HG03378 (cell line): ENCODE results near the gene NGB.
A peak's percentile ranks its signal among the peaks of the same experiment; 100 is the strongest.
"Not testable (repeated sequence)": the region's sequence is repeated elsewhere in the genome, so short reads cannot be mapped to it uniquely, and the experiment has no call there.

Experiments used
- ATAC-seq: cut with Tn5 transposase; IDR thresholded peaks from one replicate; pipeline ENCODE4 v1.9.1; 2021; ENCODE audit warnings: mild to moderate bottlenecking, moderate library complexity; ENCODE audit not compliant: unreplicated experiment

NGB gene, protein sequence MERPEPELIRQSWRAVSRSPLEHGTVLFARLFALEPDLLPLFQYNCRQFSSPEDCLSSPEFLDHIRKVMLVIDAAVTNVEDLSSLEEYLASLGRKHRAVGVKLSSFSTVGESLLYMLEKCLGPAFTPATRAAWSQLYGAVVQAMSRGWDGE

DNA sequence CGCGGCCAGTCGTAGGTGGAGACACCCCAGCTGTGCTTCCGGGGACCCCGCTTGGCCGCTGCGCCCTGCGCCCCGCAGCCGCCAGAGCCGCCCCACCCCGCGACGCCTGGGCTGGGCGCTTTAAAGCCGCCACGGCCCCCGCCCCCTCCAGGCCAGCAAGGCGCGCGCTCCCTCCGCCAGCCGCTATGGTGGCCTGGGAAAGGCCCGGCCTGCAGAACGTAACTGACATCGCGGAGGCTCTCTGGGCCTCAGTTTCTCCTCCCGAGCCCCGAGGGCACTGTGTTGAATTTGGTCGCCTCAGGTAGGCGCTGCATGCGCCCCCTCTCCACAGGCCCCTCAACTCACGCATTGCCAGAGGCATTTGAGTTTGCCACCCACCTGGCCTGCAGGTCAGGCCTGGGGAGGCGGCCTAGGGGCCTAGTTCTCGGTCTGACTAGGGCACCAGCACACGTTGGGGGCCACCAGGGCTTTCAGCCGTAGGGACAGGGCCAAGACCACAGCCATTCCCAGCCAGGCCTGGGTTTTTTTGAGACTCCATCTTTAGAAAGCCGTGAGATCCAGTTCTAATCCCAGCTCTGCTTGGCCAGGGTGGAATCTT, at the start of gene NGB:
Gene NGB, minus strand, starts transcription at position 94 of the 598 bp plus-strand sequence. CDS start 269 bp downstream, outside the sequence.
- no peak for ATAC-seq

DNA sequence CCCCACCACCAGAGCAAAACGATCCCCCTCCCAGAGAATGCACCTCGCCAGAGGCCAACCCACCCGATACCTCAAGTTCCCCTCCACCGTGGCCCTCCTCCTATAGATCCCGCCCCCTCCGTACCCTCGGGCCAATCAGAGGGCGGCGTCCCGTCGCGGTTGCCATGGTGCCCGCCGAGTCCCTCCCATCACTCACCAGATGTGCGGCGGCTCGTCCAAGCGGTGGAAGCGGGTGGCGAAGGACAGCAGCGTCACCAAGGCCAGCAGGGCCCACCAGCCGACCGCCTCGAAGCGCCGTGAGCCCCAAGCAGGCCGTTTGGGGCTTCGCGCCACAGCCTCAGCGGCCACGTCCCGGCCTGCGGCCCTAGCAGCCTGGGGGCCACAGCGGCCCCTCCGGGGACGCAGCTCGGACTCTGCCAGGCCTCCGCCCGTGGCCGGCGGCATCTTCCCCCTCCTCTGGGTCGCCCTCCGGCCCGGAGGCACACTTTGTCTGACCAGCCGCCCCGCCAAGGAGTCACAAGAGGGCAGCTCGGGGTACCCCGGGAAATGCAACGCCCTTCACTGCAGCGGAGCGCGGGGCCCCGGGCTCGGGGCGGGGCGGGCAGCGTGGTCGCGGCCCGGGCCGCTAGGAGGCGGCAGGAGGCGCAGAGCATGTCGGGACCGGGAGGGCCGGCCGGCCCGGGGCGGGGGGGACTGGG, 49.4 kb upstream of the NGB start, which contains the start of gene POMT2:
Gene POMT2, minus strand, starts transcription at position 646 of the 698 bp plus-strand sequence. Its CDS starts 202 bp downstream, at position 444.
- peak; percentile 63 for ATAC-seq

DNA sequence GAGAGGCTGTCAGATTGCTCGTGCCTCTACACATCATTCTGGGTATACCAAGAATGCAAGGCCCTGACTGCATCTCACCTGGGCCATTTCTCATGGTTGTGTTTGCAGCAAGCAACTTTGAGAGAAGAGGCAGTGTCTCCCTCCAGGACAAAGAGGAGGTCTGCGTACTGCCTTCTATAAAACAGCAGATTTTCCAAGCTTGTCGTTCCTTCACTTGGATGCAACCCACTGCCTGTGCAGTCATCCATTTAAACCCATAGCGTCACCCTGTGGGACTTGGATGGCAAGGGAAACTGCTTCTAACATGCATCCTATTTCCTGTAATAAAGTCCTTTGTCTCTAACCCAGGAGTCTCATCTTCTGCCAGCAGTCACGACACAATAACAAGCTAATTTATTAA, 48.4 kb upstream of the NGB start:
- no peak for ATAC-seq

DNA sequence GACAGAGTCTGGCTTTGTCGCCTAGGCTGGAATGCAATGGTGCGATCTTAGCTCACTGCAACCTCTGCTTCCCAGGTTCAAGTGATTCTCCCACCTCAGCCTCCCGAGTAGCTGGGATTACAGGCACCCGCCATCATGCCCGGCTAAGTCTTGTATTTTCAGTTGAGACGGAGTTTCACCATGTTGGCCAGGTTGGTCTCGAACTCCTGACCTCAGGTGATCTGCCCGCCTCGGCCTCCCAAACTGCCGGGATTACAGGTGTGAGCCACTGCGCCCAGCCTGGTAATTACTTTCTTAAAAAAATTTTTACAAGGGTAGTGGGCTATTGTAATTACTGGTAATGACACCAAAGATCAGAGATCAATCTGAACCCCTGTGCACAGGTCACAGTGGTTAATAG, 47.8 kb upstream of the NGB start:
- not testable (repeated sequence) for ATAC-seq

DNA sequence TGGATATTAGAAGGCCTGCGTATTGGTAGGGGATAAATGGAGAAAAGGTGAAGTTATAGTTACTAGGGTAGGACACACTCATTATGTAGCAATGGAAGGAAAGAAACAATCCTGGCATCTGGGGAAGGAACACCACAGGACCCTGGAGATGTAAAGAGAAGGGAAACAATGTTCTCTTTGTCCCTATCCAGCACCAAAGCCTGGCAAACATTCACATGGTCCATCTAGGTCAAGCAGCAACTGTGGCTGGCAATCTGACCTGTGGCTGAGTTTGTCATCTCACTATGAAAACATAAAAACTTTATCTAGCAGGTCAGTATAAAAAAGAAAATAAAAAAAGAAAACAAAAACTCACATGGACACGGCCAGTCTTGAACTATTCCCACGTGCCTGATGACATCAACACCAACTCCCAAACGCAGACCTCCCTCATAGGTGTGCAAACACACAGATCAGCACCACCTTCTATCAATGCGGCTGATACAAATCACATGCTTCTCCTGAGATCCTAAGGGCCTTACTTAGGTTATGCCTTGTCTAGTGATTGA, 47.1 kb upstream of the NGB start:
- no peak for ATAC-seq

DNA sequence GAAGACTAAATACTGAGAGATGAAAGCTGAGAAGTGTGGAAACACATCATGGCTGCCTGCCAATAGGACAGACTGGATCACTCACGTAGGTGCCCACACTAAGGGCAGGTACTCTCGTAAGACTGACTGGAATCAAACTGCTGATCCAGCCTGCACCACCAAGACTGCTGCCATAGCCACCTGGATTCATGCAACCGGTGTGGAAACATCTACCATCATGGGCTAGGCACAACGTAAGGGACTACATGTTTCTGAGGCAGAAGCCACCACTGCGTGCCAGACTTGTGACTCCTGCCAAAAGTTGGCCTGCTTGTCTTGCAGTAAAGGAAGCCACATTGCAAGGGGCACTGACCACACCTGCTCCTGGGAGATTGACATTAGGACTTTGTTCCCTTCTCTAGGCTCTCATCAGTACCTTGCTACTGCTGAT, 45.9 kb upstream of the NGB start:
- no peak for ATAC-seq

DNA sequence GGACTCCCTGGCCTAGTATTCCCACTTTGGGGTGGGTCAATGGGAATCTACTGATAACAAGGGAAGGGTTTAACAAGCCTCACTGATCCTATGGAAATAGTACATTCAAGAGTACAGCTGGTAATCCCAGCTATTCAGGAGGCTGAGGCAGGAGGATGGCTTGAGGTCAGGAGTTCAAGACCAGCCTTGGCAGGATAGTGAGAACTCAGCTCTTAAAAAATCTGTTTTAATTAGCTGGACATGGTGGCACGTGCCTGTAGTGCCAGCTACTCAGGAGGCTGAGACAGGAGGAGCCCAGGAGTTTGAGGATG, 45.1 kb upstream of the NGB start:
- no peak for ATAC-seq

DNA sequence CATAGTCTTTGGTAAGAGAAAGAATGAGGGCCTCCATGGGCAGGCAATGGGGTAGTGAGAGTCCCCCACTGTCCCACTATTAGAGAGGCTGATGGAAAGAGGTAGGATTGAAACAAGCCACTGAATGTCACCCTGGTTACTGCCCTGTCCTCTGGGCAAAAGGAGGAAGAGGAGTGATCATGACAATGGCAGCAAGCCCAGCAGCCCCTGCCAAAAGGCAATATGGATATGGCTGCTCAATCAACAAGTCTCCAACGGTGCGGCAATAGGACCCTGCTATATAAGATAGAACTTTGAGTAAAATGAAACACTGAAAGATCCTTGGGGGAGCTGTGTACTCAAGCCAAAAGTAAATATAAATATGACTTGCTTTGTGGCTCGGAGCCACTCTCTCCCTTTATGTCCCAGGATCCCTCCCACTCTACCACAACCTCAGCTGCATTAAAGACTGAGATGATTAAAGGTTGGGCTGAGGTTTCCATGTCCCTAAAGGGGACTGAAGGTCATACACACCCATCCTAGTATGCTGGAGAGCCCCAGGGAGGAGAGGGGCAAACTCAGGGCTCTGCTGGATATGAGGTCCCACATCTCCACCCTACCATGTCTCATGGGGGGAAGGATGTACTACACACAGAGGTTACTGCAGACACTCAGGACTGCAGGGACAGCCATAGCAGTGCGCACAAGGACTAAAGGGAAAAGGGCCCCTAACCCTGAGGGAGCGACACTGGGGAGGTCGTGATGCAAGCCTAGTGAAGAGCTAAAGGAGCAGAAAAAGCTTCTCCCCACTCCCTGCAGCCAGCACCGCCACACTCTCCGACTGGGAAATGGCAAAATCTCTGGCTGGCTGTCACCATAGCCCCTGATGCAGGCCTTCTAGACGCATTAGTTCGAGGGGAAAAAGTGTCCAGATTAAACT, 43.8 kb upstream of the NGB start:
- no peak for ATAC-seq

DNA sequence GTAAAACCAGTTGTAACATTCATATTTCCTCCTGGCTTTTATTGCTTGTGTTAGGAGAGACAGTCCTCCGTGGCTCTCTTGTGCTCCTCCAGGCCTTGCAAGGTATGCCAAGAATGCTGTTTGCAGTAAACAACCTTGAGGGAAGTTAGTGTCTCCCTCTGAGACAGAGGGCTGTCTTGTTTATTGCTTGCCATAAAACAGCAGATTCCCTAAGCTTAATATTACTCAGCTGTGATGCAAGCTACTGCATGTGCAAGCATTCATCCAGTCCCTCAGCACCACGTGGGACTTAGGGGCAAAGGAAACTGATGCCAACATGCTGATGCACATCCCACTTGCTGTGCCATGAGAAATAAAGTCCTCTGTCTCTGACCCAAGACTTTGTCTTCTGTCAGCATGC, 43.0 kb upstream of the NGB start:
- no peak for ATAC-seq

DNA sequence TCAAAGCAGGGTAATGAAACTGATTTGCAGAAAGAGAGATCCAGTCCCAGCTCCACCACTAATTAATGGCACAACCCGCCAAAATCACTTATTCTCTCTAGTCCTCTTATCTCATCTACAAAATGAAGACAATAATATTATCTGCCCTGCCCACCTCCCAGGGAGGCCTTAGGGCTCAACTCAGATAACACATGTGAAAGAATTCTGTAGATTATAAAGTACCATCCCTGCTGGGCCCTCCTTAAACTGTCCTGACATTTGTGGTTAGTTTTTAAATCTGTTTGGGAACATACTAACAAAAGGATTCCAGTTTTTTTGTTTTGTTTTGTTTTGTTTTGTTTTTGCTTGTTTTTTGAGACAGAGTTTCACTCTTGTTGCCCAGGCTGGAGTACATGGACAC, 42.4 kb upstream of the NGB start:
- ATAC-seq = no peak

DNA sequence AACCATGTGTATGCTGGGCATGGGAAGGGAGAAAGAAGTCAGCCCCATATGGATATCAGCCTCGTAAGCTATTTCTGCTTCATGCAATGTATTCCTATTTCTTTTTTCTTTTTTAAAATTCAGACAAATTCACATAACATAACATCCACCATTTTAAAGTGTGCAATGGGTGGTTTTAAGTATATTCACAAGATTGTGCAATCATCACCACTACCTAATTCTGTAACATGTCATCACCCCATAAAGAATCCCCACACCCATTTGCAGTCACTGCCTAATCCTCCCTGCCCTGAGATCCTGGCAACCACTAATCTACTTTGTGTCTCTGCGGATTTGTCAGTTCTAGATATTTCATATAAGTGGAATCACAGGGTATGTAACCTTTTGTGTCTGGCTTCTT, 40.2 kb upstream of the NGB start:
- no peak for ATAC-seq

DNA sequence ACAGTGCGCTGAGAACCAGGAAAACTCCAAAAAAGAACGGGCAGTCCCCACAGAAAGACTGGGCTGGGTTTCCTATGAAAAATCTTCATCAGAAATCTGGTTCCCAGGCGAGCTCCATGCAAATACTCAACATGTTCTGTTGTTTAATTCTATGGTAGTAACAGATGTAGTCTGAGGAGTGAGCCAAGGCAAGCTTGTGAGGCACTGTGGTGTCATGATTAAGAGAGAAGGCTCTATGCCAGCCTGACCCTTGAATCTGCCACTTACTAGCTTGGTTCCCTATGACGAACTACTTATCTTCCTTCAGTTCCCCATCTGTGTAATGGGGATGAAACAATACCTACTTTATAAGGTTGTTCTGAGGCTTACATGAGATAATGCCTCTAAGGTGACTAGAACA, 39.0 kb upstream of the NGB start:
- ATAC-seq = no peak

DNA sequence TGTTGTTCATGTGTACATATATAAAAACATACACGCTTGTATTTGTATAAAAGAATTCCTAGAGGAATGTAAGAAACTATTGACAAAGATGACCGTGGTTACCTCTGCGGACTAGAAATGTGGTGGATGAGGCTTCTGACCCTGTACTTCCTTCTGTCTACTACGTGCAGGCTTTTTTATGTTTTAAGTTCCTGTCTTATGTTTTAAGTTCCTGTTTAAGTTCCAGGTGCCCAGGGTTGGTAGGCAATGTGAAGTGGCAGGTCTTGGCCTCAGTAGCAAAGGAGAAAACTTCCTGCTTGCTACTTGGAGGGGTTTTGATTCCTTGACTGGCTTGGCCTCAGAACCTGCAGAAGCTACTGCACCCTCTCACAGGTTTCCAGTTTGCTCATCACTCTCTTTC, 38.1 kb upstream of the NGB start:
- no peak for ATAC-seq

DNA sequence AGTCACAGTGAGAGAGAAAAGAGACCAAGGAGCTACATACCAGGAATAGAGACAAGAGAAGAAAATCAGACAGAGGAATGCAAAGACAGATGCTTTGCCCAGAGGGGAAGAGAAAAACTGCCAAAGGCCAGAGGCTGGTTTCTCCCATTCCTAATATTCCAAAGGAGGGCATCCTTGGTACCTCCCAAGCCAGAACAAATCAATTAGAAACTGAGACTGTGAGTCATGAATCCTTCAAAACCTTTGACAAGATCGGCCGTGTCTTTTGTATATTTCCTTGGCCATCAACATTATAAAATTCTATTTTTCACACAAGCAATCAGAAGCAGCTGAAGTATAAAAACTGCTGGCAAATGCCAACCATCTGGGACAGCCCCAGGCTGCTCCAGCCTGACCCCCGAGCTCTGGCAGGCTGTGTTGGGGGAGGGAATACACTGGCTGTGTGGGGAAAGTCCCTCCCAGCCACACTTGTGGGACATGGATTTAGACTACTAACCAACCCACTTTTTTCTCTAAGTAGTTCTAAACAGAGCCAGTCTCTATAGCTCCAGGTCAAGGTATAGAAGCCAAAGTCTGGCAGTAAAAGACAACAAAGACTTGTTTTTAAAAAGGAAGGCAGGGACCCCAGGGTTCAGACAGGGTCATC, 36.0 kb upstream of the NGB start:
- no peak for ATAC-seq

DNA sequence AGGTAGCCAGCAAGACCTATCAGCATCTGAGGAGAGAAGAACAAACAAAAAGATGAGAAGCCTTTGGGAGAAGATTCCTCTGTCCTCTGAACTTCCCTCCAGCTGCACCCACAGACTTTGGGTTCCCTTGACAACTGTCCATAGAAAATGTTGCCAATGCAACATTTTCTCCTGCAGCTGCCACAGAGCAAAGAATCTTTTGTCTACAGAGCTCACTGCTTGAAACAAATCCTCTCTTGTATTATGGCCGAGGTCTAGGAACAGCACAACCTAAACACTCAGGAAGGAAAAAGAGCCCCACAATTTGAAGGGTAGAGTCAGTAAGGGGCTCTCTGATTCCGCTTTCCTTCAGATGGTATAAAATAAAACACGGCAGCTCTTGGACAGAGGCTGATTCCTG, 35.4 kb upstream of the NGB start:
- ATAC-seq = no peak

DNA sequence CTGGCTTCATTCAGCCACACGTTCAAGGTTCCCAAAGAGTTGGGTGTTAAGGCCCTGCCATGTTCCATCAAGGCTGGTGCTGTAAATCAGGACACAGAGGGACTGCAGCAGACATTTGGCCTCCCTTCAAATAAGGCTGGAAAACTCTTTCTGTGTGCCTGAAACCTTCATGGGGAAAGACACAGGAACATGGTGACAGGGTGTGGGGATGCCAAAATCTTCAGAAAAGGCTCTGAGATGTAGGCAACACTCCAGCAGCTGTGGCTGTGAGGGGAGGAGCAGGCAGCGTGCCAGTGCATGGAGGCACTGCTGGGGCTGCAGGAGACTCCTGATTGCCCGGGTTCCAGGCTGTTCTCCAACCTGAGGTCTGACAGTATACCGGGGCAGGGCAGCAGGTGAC, 34.7 kb upstream of the NGB start:
- ATAC-seq = no peak

DNA sequence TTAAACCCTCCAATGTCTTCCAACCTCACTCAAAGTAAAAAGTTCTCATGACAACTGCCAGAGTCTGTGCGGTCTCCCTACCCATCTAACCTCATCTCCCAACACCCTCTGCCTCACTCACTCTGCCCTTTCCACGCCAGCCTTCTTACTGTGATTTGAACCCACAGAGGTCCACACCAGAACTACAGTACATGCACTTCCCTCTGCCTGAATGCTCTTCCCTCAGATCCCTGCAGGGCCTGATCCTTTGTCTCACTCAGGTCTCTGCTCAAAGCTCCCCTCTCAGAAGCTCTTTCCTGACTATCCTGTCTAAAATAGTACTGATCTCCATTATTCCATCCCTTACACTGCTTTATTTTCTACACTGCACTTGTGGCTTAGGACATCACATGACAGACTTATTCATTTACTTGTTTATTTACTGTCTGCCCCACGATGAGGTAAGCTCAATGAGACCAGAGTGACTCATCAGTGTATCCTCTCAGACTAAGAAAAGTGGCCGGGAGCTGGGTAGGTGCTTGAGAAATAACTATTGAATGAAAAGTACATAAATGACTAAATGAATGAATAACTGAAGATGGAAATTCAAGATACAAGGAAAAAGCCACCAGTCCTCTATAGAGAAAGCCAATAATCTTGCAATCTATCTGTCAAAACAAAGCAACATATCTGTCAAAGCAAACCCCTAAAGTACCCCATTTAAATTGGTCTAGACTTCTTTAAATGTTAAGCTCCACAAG, 32.6 kb upstream of the NGB start:
- peak; percentile 69 for ATAC-seq

DNA sequence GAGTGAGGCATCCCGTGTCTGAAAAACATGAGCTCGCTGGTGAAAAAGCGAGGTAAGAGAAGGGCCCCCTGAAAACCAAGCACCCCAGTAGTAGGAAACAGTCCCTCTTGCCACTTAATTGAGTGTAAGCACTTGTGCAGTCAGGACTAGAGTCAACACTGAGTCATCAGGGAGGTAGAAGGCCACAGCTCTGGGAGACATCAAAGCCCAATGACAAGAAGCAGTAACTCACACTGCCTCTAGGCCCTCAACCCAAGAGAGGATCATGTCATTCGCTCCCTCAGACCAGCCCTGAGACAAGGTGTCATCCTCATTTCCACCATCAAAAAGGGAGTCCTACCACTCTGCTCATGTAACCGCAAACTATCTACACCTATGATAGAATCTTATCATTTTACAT, 31.9 kb upstream of the NGB start:
- ATAC-seq = no peak

DNA sequence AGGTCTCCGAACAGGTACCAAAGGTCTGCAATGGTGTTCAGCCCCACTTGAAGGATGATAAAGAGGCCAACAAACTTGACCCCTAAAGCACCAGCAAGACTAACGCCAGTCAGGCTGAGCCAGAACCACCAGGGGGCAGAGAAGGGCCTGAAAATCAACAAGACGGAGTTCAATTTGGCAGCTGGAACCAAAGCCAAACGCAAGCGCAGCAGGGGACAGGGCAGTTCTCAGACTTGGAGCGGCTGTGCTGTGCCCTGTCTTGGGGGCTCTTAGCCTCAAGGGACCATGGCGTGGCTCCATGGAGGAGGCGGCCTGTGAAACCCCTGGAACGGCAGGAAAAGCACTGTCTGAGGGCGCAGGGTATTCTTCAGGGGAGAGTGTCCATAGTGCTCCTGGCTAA, 30.1 kb upstream of the NGB start:
- ATAC-seq = no peak

DNA sequence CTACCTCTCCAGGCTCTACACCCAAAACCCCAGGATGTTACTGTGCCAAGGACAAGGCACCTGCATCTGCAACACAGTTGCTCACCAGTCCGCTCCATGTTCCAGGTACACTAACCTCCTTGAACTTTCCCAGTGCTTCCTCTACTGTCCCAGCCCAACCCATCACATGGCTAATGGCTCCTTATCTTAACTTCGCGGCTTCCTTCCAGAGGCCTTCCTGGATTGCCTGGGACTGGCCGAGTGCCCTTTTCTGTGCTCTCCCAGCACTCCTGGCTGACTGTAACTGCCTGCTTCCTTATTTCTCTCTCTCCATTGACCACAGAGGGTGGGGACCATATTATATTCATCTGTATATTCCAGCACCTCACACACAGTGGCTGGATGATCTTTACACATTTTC, 28.8 kb upstream of the NGB start:
- ATAC-seq = no peak
